Frontal cortex (tissue), 4 donors: ENCODE data around the gene INO80B. TPM values are rescaled to one million over a fixed set of nuclear protein-coding genes. Genes with fewer than 3 reads are reported as not detected.
"Not testable (repeated sequence)": the region's sequence is repeated elsewhere in the genome, so short reads cannot be mapped to it uniquely, and the experiment has no call there.

Experiments used
- DNase-seq, 2 donors: peaks; one replicate each; pipeline ENCODE4 v3.0.0; 2012; ENCODE audit warnings: low spot score in 2 of 2
- FAIRE-seq: peaks from 2 replicates; lab custom pipeline; 2012; peaks lifted over from hg19 to GRCh38; lab: Jason Lieb, UNC
- total RNA-seq: library from RNA; depleted of rRNA; stranded (reverse); fragments of >200 nt; gene quantifications from one replicate; pipeline ENCODE4 v1.2.3, GENCODE V29; 2014
- donor health status: control.
- donor health status: control.
- donor health status: control.

INO80B gene
- total RNA-seq, 1 donor from 2014 or later = 9.8 TPM

DNA sequence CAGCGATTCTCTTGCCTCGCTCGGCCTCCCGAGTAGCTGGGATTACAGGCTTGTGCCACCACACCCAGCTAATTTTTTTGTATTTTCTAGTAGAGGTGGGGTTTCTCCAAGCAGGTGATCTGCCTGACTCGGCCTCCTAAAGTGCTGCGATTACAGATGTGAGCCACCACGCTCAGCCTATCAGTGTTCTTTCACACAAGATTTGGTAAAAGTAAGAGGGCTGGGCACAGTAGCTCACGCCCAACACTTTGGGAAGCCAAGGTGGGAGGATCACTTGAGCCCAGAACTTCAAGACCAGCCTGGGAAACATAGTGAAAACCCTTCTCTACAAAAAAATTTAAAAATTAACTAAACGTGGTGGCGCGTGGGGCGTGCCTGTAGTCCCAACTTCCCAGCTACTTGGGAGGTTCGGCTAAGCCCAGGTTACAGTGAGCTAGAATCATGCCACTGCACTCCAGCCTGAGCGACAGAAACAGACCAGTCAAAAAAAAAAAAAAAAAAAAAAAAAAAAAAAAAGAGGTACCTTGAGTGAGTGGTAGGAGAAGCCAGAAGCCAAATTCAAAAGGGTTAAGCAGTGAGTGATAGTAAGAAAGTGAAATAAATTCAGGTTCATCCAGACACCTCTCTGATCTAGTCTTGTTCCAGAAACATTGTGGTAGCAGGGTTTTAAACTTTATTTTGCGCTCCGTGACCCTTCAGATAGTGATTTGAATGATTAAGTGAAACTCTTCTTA lies 16.6 kb downstream of the INO80B start:
- DNase-seq = no peak
- FAIRE-seq = no peak

DNA sequence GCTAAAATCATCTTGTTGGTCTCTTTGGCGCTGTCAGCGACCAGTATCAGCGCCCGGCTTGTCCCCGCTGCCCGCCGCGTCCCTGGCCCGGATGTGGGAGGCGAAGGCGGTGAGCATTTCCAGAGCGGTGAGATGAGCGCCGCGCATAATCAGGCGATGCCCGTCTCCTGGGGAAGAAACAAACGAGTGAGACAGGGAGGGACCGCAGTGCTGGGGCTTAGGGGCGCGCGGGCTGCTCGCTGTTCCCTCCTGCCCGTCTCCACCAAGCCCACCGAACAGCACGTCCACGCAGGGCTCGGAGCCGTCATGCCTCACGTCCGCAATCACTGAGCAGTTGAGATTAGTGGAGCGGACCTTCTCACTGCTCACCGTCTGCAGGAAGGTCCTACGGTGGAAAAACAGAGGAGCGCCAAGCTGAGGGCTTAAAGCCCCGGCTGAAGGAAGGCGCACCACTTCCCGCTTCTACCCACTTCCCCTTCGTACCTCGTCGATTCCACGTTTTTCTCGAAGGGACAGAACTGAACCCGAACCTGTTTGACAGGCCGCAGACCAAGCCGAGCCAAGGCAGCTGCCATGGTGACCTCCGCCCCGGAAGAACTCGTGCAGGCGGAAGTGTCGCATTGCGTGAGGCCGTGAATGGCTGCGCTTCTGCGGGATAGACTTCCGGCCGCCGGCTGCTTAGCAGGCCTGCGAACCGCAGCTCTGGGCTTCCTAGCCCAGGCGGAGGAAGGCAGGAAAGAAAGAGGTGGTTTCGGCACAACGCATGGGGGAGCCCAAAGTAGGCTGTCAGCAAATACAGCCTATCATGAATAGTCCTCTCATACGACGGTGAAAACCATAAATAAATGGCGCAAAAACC lies 17.4 kb downstream of the INO80B start, which contains the start of gene MRPL53:
Gene MRPL53, minus strand, starts transcription at position 595 of the 859 bp plus-strand sequence. Its CDS starts 20 bp downstream, at position 575.
- peak; percentile 81 to 82 for DNase-seq
- no peak for FAIRE-seq

DNA sequence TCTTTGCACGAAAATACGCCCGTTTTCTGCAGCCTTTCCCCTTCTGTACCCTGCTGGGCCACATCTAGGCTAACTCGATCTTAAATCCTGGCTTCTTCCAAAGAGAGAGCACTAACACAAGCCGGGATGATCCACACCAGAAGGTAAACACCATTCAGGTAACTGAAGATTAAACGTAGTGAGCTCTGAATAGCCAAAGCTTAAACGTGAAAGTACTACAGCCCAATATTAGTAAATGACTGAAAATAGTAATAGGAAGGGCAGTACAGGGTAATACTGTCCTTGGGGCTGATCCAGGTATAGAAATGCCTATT lies 18.0 kb downstream of the INO80B start:
- FAIRE-seq = no peak
- DNase-seq = no peak

DNA sequence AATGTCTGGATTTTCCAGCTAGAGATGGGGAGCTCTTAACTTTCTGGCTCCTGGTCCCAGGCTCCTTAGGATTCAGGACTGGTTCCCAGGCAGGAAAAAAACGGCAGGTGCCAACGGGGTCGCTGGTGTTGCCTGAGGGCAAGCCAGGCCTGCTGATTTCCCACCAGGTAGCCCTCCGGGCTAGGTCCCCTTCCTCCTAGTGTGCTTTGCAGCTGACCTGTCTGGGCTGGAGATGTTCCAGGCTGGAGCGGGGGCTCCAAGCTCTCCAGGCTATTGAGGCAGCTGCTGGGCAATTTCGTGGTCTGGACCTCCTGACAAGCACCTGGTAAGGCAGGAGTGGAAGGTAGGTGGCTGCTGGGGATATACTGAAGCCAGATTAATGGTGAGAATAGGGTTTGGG lies 19.6 kb downstream of the INO80B start:
- DNase-seq = no peak
- FAIRE-seq = no peak

DNA sequence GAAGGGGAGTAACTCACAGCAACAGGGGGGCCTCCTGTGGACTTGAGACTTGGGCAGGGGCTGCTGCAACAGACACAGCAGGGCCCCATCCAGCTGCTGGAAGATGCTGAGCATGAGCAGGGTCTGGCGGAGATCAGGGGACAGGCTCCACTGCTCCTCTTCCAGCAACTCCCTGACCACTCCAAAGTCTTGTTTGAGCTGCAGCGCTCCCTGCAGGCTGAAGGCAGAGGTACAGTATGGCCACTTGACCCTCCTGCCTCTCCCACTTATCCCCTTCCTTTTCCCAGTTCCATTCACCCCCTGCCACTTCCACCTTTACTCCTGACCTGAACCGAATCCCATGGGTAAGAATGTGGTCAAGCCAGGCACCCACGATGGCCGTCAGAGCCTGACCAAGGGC lies 20.0 kb downstream of the INO80B start:
- no peak for FAIRE-seq
- no peak for DNase-seq

DNA sequence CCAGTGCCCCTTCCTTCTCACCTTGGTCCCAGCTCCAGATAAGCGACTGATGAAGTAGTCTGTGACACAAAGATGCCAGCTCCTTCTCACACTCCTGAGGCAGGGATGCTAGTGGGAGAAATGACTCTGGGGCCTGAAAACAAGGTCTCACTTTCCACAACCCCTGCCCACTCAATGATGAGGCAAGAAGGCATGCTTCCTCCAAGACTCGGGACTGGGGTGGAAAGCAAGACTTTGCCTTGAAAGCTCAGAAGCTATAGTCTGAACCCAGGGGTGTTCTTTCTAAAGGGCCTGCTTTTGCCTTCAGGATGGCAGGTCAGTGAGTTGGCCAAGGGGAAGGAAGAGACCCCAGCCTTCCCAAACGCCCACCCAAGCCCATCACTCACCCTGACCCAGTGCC lies 26.5 kb downstream of the INO80B start:
- DNase-seq (no peak), FAIRE-seq (no peak)

DNA sequence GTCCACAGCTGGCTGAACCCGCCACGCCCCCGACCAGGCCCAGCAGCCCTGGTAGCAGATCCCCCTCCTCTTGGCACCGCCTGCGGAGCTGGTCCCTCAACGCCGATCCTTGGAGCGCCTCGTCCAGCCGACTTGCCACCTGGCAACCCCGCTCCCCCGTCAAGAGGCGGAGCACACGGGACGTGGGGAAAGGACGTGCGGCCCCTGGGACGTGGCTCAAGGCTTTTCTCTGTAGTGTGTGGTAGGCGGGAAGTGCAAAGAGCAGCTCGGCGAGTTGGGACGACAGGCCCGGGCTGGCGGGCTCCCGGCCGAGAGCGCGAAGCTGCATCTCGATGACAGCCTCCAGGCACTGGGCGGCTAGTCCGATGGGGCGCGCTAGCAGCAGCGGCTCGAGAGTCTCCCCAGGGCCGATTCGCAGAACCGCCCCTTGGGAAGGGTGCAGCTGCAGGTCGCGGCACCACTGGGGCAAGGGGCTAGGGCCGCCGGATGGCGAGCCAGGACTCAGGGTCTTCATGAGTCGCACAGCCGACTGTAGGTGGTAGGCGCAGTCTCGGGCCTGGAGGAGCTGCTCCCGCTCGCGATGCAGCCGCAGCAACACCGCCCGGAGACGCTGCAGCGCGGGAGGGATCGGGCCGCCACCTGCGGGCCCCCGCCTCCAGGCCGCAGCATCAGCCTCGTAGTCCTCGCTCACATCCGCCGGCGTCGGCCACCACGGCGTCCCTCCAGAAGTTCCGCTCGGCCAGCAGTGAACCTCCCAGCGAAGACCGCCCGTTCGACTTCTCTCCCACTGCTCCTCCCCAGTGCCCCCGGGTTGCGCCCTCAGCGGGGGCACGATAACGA lies 27.3 kb downstream of the INO80B start:
- DNase-seq (no peak), FAIRE-seq (no peak)

DNA sequence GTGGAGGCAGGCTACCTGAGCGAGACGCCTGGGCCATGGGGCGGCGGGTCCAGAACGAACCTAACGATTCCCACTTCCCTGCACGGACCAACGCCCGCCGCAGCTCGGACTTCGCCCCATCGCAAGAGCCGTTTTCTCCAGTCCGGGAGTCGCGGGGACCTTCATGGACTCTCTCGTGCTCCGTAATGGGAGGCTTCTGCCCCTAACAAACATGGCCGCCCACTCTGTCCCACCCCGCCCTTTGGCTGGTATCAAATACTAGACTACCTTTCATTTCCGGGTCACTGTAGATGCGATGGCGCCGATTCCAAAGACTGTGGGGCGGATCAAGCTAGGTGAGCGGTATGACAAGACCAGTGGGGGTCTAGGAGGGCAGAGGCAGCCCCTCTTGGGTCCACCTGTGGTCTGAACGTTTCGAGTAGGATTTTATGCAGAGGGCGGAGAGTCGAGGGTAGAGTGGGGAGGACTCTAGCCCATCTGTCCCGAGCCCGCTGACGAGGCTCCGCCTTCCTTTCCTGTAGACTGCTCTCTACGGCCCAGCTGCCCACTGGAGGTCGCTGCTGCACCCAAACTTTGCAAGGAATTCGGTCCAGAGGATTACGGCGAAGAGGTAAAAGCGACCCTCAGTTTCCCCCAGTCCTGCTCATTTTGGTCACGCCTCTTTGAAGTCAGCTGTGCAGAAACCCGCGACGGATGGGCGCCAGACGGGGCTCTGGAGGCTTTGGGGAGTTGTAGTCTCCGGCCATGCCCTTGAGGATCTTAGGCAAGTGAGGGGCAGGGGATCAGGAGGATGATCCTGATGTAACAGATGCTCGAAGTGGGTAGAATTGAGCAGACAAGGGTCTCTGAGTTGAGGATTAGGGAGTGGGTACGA lies 28.2 kb downstream of the INO80B start, which contains the start of the genes CCDC142 and TTC31:
Gene CCDC142, minus strand, starts transcription at position 198 of the 874 bp plus-strand sequence. Its CDS starts 161 bp downstream, at position 37.
Gene TTC31, plus strand, starts transcription at position 281 of the 874 bp plus-strand sequence. Its CDS starts 15 bp downstream, at position 296.
- peak; percentile 90 to 93 for DNase-seq
- no peak for FAIRE-seq

DNA sequence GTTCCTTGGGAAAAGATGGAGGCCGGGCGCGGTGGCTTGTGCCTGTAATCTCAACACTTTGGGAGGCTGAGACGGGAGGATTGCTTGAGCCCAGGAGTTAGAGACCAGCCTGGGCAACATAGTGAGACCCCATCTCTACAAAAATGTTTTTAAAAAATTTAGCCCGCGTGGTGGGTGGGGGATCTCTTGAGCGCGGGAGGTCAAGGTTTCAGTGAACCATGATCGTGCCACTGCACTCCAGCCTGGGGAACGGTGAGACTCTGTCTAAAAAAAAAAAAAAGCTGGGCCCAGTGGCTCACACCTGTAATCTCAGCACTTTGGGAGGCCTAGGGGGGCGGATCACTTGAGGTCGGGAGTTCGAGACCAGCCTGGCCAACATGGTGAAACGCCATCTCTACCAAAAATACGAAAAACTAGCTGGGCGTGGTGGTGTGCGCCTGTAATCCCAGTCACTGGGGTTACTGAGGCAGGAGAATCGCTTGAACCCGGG lies 28.8 kb downstream of the INO80B start:
- DNase-seq, FAIRE-seq: not testable (repeated sequence)

DNA sequence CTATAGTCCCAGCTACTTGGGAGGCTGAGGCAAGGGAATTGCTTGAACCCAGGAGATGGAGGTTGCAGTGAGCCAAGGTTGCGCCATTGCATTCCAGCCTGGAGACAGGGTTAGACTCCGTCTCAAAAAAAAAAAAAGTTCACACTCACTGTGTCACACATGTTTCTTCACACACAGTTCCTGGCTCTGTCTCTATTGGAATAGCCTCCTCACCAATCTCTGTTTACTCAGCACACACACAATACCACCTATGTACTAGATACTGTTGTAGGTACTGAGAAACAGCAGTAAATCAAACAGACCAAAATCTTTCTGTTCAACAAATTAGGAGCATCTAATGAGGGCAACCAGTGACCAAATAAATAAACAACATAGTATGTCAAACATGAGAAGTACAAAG lies 31.3 kb downstream of the INO80B start:
- DNase-seq (no peak), FAIRE-seq (no peak)

DNA sequence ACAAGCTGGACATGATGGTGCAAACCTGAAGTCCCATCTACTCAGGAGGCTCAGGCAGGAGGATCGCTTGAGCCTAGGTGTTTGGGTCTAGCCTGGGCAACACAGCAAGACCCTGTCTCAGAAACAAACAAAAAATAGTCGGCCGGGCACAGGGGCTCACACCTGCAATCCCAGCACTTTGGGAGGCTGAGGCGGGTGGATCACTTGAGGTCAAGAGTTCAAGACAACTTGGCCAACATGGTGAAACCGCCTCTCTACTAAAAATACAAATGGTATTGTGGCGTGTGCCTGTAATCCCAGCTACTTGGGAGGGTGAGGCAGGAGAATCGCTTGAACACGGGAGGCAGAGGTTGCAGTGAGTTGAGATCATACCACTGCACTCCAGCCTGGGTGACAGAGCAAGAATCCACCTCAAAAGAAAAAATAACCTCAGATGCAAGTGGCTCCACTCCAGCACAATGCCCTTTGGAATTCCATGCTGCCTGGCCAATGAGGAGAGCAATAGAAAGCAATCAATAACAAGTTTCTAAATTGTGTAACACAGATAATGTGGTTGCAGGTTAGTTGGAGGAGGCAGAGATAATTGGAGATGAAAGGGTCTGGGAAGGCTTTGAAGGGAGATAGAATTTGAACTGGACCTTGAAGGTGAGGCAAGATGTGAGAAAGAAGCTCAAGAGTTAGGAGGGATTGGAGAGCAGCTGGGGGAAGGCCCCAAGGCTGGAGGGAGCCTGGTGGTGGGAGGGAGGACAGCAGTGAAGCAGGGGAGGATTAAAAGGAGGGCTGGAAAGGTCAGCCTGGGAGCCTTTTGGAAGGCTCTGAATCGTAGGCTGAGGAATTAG lies 34.0 kb downstream of the INO80B start:
- FAIRE-seq = no peak
- no peak for DNase-seq

DNA sequence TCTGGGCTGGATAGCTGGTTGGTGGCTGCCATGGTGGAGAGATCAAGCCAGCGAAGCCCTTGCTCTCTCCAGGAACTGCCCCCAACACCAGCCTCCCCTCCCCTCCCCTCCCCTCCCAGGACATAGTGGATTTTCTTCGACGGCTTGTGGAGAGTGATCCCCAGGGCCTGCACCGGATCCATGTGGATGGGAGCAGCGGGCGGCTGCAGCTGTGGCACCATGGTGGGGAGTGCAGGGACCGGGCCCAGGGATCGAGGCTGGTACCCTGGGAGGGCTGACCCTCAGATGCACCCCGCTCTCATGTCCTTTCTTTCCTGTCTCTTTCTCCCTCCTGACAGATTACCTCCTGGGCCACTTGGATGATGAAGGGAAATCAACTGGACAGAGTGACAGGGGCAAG lies 35.0 kb downstream of the INO80B start:
- DNase-seq (no peak), FAIRE-seq (no peak)

DNA sequence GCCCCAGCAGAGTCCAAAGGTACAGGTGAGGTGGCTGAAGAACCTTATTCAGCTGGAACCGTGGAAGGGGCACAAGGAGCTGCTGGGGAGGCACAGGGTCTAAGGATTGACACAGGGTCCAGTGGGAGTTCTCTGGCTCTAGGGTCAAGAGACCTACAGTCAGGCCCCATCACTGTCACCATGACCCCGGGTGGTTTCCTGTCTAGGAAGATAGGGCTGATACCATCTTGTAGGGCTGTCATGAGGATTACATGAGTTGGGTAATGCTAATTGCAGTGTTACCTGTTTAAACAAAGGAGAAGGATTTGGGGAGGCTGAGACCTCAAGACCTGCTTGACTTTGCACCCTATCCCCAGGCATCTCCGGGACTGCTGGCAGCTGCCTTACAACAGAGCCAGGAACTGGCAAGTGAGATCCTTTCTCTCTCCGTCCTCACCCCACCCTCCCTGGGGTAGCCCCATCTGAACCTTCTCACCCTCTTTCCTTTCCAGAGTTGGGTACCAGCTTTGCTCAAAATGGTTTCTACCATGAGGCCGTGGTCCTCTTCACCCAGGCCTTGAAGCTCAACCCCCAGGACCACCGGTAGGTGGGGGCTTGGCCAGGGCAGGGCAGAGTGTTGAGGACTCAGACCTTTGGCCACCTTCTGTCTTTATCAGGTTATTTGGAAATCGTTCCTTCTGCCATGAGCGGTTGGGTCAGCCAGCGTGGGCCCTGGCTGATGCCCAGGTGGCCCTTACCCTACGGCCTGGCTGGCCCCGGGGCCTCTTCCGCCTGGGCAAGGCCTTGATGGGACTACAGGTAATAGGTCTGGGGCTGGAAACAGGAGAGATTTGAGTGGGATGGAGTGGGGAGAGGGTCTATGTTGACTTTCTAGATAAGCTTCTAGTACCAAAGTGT lies 37.0 kb downstream of the INO80B start:
- FAIRE-seq (no peak), DNase-seq (no peak)

DNA sequence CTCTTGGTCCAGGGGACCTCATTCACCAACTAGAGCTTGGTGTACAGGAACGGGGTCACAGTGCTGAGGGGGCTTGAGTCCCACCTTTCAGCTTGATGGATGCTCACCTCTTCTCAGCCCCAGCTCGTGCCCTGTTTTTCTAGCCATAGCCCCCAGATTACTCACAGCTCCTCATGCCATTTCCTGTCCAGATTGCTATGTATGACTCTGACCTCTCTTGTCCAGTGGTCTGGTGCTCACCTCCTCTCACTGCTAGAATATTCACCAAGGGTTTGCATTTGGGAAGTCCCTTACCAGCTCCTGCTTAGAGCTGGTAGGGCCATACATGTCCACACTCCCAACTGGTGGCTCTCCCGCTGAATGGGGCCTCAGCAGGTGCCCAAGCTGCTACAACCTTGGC lies 38.7 kb downstream of the INO80B start:
- FAIRE-seq (no peak), DNase-seq (no peak)

DNA sequence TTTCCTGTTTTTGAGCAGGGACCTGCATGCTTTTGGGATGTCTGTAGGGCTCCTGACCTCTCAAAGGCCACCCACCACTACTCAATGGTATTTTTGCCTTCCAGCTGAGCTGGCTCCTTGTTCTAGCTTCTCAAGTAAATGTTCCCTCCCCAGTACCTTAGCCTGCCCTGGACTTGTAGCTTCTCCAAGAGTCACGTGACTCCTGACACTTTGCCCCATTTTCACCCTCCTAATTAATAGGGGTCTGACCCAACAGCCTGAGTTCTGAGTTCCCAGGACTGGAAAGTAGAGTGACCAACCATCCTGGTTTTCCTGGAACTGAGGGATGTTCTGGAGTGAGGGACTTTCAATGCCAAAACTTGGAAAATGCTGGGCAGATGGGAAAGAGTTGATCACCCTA lies 40.6 kb downstream of the INO80B start:
- no peak for FAIRE-seq
- no peak for DNase-seq

DNA sequence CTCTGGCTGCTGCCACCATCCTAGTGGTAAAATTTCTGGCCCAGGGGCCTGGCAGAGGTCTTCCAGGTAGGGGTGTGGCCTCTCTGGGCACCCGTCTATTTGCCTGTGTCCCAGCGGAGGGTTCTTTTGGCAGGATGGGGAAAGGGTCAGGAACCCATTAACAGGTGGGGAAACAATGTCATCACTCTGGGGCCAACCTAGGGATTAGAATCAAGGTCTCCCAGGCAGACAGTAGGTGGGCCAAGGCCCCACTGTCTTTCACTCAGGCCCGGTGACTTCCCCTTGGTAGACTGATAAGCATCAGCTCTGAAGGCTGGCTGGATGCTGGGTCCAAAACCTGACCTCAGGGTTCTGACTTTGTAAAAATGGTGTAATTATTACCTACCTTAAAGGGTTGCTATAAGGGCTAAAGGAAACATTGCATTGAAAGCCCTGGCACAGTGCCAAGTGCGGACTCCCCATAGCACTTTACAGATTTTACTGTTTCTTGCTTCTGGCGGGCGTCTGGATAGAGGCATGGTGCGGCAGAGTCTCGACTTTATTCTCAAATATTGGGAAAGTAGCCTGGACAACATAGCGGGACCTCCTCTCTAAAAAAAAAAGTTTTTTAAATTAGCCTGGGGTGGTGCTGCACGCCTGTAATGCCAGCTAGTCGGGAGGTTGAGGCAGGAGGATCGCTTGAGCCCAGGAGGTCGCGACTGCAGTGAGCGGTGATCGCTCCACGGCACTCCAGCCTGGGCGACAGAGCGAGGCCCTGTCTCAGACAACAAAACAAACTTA lies 42.3 kb downstream of the INO80B start:
- FAIRE-seq = no peak
- peak in 1 of 2 donors; percentile 31 for DNase-seq
